IPS DF 19.7 (cell line): ENCODE data around the gene LINGO3.

Experiments used
- DNase-seq: peaks from one replicate; pipeline ENCODE4 v3.0.0-alpha.2; 2013; ENCODE audit warnings: low read depth, low spot score

The LINGO3 gene

DNA sequence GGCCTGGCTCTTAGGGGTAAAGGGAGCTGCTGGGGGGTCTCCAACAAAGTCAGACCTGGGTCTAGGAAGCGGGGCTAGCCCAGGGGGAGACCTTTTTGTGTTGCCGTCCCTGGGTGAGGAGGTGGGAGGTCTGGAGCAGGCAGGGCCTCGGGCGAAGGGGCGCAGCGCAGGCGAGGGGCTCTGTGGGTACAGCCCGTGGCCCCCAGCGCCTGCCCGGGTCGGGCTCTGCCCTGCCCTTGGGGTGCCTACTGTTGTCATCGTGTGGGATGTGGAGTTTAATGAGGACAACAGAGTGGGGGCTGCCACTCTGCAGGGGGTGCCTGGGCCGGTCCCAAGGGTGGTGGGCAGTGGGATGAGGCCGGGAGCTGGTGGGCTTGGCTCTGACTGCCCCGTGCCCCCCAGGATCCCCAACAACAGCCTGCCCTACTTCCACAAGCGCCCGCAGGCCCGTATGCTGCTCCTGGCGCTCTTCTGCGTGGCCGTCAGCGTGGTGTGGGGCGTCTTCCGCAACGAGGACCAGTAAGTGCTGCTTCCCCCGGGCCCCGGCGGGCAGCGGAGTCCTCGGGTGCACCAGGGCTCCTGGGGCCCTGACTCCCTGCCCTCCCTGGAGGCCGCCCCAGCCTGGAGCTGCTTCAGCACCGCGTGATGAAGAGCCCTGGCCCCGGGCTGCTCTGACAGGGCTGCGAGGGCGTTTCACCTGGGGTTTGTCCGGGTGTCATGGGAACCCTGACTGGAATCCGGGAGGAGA, 32.7 kb upstream of the LINGO3 start:
- DNase-seq = no peak

DNA sequence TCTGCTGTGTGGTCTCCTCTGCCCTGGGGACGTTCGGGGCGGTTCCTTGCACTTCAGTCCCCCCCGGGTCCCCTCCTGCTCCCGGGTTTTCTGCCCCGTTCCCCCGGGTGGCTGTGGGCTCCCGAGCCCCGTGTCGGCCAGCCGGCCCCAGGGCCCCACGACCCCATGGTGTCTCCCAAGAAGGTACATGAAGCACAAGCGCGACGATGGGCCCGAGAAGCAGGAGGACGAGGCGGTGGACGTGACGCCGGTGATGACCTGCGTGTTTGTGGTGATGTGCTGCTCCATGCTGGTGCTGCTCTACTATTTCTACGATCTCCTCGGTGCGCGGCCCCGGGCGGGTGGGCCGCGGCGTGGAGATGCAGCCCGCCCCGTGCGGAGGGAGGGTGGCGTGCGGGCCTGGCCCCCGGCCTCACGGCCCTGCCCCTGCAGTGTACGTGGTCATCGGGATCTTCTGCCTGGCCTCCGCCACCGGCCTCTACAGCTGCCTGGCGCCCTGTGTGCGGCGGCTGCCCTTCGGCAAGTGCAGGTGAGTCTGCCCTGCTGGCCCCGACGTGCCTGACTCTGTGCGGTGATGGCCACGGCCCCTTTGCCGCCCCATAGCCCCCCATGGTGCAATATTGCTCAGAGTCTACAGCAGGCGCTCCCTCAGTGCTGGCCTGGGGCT, 31.8 kb upstream of the LINGO3 start:
- DNase-seq = no peak

DNA sequence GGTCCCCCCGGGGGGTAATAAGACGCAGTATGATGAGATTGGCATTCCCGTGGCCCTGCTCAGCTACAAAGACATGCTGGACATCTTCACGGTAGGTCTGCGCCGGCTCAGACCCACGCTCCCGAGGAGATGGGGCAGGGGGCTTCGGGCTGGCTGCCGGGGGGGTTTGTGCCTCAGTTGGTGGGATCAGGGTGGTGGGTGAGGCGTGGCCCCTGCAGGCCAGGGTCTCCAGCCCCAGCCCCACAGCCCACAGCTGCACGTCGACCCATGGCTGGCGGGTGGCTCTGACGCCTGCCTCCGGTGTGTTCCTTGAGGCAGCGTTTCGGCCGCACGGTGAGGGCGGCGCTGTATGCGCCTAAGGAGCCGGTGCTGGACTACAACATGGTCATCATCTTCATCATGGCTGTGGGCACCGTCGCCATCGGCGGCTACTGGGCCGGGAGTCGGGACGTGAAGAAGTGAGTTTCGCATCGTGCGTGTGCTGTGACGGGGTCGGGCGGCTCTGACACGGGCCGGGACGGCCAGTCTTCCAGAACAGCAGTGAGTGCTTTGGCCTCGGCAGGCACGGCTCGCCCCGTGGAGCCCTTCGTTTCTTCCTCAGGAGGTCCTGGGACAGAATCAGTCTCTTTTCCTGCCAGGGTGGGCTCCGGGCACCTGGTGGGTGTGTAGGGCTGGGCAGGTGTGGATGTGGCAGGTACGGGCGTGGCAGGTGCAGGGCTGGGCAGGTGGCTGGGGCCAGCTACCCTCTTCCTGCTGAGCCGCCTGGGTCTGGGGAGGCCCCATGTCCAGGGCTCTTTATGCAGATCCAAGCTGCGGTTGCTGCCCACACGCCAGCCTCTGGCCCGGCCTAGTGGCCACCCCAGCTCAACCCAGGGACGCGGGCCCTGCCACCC, 31.0 kb upstream of the LINGO3 start:
- no peak for DNase-seq

DNA sequence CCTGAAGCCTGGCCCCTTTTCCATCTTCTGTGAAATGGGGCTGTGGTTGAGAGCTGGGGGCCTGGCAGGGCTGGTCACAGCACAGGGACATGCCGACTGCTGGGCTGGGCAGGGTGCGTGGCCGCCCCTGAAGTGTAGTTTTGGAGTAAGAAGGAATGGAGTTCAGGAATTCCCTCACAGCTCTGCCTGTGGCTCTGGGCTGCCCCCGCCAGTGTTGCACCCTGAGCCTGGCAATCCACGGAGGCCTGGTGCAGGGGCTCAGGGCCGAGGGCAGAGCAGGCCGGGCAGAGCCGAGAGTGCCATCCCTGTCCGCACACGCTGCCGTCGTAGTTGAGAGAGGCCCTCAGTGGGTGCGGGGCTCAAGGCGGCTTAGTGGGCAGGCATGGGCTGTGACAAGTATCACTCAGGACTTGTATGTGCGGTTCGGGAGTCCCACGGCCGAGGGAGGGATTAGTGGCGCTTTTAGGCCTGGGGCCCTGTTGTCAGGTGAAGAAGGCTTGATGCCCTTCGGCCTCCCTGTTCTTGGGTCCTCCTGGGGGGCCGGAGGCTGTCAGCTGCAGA, 30.2 kb upstream of the LINGO3 start:
- no peak for DNase-seq

DNA sequence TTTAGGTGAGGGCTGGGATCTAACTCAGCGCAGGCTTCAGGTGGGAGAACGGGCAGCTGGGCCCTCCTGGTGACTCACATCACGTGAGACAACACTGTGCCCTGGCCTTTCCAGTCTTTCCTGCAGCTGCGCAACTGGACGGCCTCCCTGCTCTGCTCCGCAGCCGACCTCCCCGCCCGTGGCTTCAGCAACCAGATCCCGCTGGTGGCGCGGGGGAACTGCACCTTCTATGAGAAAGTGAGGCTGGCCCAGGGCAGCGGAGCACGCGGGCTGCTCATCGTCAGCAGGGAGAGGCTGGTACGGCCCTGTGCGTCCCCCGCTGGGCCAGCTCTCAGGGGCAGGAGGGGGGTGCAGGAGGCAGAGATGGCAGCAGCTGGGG, 29.4 kb upstream of the LINGO3 start:
- DNase-seq = no peak

DNA sequence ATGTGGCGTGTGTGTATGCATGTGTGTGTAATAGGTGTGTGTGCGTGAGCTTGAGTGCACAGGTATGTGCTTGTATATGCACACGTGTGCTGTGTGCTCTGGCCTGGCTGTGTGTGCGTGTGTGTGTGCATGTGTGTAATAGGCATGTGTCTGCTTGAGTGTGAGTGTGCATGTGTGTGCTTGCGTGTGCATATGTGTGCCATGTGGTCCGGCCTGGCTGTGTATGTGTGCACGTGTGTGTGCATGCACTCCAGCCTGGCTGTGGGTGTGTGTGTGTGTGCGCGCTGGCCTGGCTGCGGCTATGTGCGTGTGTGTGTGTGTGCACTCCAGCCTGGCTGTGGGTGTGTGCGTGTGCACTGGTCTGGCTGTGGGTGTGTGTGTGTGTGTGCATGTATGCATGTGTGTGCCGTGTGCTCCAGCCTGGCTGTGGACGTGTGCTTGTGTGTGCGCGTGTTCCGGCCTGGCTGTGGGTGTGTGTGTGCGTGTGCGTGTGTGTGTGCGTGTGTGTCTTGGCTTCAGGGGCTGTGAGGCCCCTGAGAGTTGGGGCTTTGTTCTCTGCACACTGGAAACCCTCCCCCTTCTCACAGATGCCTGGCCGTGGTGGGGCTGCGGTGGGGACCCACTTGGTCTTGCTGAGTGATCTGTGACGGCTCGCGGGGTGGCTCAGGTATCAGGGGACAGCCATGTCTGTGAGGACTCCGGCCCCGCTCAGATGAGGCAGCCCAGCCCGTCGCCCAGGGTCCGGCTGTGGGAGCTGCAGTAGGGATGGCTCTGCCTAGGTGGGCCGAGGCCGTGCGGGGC, 28.8 kb upstream of the LINGO3 start:
- no peak for DNase-seq

DNA sequence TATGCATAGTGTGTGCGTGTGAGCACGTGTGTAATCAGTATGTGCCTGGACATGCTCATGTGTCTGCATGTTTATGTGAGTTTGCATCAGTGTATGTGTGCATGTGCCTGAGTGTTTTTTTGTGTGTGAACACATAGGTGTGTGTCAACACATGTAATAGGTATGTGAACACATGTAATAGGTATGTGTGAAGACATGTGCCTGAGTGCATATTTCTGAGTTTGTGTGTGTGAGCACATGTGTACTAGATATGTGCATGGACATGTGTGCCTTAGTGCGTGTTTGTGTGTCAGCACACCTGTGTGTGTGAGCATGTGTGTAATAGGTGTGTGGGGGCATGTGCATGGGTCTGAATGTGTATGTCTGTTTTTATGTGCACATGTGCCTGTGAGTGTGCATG, 27.9 kb upstream of the LINGO3 start:
- no peak for DNase-seq

DNA sequence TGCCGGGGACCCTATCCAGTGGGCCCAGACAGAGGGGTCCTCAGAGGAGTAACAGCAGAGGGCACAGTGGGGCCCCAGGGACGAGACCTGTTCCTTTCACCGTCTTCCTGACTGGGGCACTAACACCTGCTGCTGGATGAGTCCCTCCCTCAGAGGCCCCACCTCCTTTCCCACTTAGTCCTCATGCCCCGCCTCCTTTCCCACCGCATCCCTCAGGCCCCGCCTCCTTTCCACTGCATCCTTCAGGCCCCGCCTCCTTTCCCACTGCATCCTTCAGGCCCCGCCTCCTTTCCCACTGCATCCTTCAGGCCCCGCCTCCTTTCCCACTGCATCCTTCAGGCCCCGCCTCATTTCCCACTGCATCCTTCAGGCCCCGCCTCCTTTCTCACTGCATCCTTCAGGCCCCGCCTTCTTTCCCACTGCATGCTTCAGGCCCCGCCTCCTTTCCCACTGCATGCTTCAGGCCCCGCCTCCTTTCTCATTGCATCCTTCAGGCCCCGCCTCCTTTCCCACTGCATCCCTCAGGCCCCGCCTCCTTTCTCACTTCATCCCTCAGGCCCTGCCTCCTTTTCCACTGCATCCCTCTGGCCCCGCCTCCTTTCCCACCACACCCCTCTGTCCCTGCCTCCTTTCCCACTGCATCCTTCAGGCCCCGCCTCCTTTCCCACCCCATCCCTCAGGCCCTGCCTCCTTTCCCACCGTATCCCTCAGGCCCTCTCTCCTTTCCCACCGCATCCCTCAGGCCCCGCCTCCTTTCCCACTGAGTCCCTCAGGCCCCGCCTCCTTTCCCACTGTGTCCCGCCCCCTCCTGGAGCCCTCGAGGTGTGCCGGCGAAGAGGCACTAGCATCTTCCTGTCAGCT, 27.3 kb upstream of the LINGO3 start:
- DNase-seq = no peak

DNA sequence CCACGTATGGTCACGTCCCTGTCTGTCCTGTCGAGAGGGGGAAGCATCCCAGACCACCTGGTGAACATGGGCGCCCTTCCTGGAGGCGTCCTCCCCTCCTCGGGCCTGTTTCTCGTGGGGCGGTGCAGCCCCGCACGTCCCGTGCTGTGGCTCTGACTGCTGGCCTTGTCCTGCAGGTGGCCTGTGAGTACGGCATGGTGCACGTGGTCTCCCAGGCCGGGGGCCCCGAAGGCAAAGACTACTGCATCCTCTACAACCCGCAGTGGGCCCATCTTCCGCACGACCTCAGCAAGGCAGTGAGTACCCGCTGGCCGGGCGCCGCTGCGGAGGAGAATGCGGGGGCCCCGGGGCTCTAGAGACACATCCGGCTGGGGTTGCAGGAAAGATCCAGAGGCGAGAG, 26.5 kb upstream of the LINGO3 start:
- no peak for DNase-seq

DNA sequence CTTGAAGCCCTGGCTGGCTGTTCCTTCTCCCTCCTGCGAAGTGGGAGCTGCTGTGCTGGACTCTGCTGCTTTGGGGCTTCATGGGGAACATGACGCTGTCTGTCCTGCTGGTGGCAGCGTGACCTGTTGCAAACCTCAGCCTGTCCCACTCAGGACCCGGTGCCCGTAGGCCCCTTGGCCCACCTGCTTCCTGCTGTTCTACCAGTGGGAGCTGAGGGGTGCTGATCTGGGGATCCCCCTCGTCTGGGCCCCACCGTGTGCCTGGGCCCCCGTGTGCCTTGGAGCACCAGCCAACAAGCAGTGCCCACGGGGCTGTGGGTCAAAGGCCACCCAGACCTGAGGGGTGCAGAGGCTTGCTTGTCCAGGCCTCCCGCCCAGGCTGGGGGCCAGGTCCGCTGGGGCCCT, 25.9 kb upstream of the LINGO3 start:
- DNase-seq = no peak

DNA sequence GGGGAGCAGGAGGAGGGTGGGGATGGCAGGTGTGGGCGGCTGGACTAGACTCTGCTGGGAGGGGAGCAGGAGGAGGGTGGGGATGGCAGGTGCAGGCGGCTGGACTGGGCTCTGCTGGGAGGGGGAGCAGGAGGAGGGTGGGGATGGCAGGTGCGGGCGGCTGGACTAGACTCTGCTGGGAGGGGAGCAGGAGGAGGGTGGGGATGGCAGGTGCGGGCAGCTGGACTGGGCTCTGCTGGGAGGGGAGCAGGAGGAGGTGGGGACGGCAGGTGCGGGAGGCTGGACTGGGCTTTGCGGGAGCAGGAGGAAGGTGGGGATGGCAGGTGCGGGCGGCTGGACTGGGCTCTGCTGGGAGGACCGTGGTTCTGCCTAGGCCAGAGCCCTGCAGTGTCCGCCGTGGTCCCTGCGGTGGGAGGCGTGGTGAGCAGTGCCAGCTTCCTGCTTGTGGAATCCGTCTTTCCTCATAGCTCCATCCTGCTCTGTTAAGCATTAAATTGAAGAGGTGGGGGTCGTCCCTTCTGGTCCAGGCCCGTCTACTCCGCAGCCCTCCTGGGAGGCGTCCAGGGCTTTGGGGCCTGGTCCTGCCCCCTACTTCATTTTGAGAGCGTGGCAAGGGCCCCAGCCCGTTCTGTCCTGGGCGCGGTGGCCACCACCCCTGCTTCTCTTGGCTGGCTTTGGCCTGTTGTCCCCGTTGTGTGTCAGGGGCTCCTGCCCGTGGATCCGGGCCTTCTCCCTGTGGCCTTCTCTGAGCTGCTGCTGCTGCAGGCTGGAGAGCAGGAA, 25.3 kb upstream of the LINGO3 start:
- no peak for DNase-seq

DNA sequence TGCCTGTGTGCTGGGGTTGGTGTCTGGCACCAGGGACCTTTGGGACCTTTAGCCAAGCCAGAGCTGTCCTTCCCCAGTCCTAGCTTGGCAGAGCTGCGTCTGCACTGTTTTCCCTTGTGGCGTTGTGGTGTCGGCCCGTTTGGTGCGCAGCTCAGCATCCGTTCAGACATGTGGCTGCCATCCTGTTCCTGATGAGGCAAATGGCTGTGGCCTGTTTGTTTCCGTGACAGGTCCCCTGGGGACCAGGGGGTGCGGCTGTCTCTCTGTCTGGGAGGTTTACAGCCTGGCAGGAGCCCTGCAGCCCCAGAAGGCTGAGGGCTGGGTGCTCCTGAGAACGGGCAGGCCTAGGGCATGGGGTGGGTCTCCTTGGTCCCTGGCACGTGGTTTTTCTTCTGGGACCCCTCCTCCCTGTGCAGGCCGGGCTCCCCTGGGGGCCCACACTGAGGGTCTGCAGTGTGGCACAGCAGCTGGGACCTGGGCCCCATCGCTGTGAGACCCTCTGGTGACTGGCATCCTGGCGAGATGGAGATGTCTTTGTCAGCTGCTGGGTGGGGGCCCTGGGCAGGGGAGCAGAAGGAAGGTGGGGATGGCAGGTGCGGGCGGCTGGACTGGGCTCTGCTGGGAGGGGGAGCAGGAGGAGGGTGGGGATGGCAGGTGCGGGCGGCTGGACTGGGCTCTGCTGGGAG, 24.5 kb upstream of the LINGO3 start:
- DNase-seq = no peak

DNA sequence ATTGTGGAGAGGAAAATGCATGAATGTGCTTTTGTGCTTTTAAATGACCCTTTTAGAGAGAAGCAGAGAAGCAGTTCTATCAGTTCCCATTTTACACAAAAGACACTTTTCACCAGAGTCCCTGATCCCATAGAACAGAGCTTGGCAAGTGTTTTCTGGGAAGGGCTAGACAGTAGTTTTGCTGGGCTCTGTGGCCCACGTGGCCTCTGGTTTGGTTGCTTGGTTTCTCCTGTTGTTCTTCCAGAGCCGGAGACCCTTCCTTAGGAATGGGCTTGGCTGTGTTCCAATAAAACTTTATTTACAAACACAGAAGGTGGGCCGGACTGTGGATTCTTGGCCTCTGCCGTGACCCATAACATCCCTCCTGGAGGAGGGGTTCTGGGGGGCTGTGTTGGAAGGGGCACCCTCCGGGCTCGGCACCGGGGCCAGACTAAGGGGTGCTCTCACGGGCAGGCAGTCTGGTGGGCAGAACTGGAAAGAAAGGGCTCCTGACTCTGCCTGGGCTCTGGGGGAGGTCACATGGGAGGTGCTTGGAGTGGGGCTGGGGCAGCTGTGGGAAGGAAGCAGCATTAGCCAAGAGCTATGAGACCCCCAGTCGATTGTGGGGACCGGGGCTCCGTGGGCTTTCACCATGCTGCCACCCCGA, 23.8 kb upstream of the LINGO3 start:
- no peak for DNase-seq

DNA sequence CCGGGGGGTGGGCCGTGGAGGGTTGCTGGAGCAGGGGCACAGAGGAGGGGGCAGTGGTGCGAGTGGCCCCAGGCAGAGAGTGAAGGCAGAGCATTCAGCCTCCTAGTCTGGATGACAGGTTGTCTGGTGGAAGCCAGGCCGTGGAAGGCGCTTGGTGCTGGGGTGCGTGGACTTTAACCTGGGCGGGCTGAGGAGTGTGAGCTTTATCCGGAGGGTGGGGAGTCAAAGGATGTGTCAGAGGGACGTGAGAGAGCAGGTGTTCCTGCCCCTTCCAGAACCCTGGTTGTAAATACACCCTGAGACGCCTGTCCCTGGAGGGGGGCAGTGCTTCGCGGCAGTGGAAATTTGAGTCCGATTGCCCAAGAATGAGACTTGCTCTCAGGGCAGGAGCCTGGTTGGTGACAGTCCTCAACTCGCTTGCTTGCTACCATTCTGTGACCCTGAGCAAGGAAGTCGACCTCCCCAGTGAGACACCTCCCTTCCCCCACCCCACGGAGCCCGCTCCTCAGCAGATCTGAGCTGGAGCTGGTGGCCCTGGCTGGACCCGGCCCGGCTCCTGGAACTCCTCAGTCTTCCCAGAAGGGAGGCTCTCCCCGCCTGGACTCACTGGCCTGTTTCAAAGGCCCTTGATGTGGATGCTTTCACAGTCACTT, 22.8 kb upstream of the LINGO3 start:
- no peak for DNase-seq

DNA sequence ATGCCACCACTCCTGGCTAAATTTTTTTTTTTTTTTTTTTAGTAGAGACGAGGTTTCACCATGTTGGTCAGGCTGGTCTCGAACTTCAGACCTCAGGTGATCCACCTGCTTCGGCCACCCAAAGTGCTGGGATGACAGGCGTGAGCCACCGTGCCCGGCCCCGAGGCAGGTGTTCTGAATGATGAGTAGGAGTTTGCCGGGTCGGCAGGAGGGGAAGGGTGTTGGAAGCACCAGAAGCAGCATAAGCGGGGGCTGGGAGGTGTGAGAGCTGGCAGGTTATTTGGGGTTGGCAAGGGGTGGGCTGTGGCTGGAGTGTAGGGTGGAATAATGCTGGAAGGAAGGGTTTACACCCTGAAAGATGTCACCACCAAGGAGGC, 22.3 kb upstream of the LINGO3 start:
- DNase-seq = no peak

DNA sequence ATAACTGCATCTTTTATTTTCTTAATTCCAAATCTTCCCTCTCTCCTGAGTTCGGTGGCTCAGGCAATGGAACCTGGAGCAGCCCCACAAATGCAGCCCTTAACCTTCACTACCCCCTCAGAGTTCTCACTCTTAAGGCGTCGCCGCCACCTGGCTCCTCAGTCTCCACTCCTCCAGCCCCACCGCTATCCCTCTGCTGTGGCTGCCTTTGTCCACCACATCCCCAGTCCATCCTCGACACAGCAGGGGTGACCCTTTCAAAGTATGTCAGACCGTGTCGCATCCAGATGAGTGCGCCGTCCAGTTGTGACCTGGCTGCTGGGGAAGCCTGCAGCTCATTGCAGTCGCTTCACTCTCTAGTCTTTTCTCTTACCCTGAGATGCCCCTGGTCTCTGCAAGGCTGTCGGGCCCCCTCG, 21.6 kb upstream of the LINGO3 start:
- no peak for DNase-seq

DNA sequence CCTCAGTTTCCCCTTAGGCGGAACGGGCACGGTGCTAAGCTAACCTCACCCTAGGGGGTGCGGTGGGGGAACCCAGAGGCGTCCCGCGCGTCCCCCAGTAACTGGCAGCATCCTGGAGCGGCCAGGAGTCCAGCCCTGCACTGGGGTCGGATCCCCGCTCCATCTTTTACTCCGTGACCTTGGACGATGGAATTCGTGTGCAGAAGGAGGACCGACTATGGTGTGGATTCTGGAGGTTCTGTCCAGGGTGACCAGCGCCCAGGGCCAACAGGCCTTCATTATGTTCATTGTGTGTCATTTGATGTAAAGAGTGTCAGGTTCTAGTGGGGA, 21.2 kb upstream of the LINGO3 start:
- DNase-seq = no peak
